GM10266 (cell line): ENCODE measurements around the gene ZFAND2B.

Experiments used
- DNase-seq: peaks from one replicate; pipeline ENCODE4 v3.0.0; 2012; ENCODE audit errors: extremely low spot score
- CTCF ChIP-seq: IDR thresholded peaks from 2 replicates; pipeline ENCODE4 v1.5.1; 2012; ENCODE audit warnings: mild to moderate bottlenecking, low read depth; ENCODE audit not compliant: control insufficient read depth, insufficient read depth; ENCODE audit errors: missing control alignments

The ZFAND2B gene

GRCh38 chr2:219175928-219176817 is 30.4 kb upstream of the ZFAND2B start:
- no peak for TF ChIP-seq CTCF
- DNase-seq, result peak; percentile 34

DNA sequence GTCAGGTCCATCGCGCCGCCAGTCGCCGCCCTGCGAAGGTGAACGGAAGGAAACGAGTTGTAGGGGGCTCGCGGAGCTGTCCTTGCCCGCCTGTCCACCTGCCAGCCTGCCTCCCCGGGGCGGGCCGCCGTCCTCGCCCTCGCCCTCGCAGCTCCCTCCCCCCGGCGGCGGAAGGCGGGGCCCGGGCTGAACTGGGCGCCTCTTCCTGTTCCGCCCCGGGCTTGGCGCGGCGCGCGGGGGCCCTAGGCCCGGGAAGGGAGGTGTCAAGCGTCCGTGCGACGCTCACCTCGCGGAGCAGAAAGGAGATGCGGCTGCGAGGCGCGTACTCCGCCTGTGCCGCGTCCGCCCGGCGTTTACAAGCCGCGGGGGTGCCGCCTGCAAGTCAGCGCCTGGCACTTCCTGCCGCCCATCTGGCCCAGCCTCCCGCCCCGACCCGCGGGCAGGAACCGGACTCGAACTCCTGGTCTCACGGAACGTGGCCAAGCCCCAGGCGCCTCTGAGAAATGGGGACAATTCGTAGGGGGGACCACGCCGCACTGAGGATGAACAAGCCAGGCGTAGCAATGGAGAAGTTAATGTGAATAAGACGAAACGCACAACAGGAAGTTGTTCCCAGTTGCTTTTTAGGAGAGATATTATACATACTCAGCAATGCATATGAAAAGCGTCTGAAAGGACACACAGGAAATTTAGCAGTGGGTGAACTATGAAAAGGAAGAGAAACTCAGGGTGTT is 29.6 kb upstream of the ZFAND2B start, which contains the start of gene CNPPD1:
TSS of gene CNPPD1 (minus strand) at position 108 of the 734 bp plus-strand sequence. CDS start at position 11, 97 bp downstream.
- no peak for TF ChIP-seq CTCF
- peak; percentile 94 for DNase-seq

GRCh38 chr2:219177552-219178376 is 28.8 kb upstream of the ZFAND2B start, which contains the start of gene RETREG2:
RETREG2 (plus strand) TSS chr2:219178275; CDS start chr2:219178353, 78 bp downstream.
- peak; percentile 99 for DNase-seq
- TF ChIP-seq CTCF, result peak; percentile 69

GRCh38 chr2:219178377-219179175 is 28.0 kb upstream of the ZFAND2B start:
- TF ChIP-seq CTCF, result no peak
- DNase-seq, result peak; percentile 51

GRCh38 chr2:219179601-219180465 is 26.7 kb upstream of the ZFAND2B start:
- no peak for TF ChIP-seq CTCF
- no peak for DNase-seq
